Stimulated activated CD8-positive, alpha-beta memory T cell treated with anti-CD3 and anti-CD28 coated beads, Interleukin-15, amount 100 ng/mL, for 4 hours (primary cell): Measurements from ENCODE around the gene FGD2.
A peak's percentile ranks its signal among the peaks of the same experiment; 100 is the strongest.

Source experiments
- DNase-seq, 2 donors: peaks; one replicate each; pipeline ENCODE4 v3.0.0-alpha.2; 2020; ENCODE audit warnings: low read depth in 2 of 2

Gene FGD2

DNA sequence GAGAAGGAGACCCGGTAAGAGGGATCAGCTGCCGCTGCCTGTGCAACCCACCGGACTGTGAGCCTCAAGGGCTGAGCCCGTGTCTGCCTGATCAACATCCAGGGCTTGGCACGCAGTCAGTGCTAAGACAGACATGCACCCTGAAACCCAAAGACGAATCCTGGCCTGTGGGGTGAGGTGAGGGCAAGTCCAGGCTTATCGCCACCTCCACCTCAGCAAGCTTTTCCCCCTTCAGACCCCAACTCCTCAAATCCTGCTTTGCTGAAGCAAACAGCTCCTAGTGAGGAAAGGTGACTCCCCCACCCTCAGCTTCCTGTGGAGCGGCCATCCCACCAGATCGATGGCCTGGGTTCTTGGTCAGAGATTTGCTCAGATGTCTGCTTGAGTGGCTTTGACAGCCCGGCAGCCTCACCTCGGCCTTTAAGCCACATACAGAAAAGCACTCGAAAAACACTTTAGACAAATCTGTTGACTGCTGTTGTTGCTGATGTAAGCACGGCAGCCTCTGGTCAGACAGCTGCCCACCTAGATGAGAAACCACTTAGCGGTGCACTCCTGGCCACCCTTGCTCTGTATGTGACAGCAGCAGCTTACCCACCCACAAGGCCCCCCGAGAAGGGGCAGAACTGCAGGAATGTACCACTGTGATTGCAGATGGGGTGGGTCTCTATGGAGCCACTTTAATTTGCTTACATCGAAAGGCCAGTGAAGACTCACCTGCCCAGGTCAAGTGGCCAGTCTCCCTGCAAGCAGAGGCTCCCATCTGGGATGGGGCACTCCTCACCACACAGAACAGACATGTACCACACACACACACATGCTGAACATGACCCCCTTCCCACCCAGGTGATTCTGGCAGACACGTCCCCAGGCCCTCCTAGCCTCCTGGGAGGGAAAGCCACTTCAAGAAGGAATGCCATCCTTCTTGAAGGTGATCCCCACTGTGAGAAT, 34.3 kb upstream of the FGD2 start:
- no peak for DNase-seq

DNA sequence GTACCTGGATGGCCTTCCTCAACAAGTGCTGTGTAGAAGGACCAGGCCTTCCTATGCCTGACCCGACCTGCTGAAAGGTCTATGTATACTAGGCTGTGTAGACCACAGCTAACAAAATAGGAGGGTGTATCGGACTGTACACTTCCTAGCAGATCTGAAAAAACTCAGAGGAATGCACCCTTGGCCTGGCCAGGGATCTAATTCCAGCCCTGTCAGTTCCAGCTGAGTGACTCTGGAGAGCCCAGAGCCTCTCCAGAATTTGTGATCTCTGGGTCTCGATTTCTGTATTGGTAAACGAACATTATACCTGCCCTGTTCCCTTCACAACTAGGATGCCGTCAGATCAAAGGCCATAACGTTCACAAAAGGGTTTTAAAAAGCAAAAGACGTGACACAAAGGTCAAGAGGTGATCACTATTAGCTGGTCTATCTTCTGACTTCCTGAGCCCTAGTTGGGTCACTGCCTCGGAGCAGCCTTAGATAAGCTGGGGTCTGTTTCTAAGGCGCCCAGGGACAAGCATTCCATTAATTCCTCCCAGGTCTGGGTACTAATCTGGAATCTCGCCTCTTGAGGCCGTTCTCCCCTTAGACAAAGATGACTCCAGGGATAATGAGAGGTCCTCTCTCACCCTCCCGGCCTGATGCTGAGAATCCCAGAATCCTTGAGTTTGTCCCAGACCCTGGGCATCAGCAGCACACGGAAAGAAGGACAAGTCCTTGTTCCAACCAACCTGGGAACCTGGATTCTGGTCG, 33.4 kb upstream of the FGD2 start:
- DNase-seq = no peak

DNA sequence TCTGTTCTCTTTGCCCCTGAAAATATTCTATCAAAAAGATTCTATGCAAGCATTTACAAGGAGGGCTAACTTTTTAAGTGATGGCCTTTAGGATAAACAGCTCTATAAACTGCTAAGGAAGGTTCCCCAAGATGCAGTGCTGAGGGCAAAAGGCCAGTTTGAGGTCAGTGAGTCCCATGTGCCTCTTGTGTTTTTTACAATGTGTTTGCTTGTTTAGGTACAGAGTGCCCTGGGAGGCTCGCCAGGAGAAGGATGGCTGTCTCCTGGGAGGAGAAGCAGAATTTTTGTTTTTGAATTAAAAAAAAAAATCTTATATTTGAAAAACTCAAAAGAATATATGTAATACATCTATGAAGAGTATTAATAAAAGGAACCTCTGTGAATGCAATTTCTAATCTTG, 32.3 kb upstream of the FGD2 start:
- no peak for DNase-seq

DNA sequence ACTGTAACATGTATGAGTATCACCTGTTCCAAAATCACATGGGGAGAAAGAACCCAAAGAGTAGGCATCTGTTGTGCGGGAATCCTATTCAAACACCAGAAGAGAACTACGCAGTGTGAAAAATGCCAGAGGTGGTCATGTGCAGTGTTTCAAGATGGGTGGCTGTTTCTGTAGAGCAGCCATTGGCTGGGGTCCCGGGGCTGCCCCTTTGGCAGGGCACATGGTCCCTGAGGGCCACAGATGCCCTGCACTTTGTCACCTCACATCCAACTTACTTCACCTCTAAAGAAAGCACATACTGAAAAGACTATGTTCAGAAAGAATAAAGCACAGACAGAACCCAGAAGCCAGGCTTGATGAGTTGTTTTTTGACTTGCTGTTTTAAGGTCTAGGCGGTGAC, 31.8 kb upstream of the FGD2 start:
- no peak for DNase-seq

DNA sequence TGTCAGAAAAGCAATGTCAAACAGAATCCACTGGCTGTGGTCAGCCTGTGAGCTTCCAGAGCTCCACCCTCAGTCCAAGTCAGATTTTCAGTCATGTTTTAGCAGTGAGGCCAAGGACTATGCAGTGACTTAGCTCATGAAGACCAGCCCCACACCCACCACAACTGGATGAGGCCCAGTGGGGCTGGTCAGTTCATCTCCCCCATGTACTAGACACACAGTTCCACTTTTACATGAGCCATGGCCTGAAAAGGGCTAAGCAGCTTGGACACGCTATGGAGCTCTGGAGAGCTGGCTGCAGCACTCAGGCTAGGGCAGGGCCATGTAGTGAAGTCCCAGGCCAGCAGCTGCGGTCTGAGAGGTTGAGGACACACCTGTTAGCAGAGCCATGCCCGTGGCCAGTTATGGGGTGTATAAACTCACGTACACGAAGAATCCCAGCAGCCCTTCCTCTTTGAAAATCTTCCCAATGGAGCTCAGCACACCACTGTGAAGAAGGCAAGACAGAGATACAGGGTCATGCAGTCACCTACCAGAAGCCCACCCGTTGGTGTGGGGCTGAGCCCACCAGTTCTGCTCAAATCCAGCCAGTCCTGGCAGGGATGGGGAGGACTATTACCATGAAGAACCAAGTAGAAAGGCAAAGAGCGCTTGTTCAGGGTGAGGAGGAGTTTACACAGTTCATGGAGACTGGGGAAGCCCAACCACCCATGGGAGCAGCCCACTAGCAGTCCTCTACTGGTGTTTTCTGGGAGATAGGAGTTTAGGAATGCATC, 30.0 kb upstream of the FGD2 start:
- no peak for DNase-seq

DNA sequence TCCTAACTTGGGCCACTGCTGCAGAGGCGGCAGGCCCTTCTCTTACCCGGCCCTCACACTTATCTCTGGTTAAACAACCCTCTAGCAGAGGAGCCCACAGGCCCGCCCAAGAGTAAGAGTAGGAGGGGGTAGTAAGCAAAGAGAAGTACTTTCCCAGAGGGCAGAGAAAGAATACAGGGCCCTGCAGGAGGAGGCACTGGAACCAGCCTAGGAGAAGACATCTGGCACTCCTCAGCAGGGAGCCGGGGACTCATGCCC, 29.5 kb upstream of the FGD2 start:
- DNase-seq = no peak

DNA sequence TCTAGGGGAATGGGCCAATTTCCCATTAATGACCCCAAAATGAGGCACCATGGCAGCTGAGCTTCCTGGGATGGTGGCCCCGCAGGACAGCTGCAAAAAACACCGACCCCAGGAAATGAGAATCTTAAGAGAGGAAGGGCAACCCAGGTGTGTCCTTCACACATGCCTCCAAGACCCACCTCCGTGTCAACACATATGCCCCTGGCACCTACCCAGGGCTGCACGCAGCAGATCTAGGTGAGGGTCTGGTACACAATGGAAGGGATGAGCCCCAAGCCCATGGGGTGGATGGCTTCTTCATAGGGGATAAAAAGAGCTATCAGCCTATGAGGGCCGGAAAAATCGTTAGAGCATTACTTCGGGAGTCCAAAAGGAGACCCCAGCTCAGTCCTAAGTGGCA, 28.9 kb upstream of the FGD2 start:
- no peak for DNase-seq

DNA sequence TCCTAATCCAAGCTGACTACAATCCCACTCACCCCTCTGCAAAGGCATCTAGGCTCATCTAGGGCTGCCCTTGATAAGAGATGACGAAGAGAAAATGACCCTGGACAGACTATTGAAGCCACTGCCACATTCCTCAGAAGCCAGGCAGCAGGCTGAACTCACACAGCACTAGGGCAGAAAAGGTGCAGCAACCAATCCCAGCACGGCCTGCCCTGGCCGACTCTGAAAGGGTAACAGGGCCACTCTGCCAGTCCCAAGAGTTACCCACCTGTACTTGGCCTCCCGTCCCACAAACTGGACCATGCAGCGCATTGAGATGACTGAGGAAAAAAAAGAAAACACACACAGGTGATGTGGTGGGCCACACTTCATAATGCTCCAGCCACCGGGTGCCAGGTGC, 28.5 kb upstream of the FGD2 start:
- DNase-seq = no peak

DNA sequence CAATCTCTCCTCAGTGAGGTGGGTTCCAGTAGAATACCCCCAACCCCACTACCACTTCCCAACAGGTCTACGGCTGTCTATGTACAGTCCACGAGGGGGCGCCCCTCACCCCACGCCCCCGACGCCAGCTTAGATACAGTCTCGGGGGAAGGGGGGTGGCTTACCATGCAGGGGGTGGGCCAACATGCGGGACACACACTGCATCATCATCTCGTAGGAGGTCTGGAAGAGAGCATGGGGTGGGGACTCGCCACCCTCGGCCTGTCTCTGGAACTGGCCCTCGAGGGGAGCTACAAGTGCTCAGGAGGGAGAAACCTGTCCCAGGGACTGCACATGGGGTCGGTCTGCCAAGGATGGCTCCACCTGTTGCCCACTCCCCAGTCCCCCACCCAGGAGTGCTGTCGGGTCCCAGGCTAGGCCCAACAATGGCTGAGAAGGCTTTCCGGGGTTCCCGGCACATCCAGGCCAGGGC, 27.9 kb upstream of the FGD2 start:
- no peak for DNase-seq

DNA sequence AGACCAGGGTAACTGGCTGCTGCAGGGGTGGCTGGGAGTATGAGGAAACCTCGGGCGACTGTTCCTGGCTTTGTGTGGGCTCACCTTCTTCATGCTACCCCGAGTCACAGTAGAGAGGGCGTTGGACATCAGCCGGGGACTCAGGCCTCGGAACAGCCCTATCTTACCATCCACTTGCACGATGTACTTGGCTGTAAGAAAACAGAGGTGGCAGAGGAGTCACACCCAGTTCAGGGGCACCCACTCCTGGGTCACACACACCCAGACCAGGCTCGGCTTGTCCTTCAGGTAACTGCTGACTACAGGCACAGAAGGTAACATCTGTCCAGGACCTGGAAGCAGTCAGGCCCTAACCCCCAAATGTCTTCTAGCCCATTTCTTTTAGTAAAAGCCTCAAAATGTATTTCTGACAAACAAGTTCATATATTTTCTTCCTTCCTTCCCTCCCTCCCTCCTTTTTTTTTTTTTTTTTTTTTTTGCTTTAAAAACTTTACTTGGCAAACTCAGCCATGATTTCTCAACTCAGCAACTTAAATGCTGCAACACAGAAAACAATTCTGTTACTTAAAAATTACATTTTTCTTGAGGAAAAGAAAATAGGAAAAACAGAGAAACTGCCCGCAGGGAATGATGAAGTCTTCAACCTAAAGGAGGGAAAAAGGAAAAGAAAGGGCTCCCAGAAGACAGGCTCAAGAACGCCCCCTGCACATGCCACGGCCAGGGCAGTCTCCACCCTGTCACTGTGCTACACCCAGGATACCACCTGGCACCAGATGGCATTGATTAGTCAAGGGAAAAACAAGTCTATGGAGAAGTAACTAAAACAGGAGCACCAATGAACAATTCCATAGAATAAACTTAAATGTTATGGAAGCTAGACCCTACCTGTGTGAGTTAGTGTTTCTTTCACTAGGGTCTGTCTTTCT, 26.8 kb upstream of the FGD2 start:
- no peak for DNase-seq

DNA sequence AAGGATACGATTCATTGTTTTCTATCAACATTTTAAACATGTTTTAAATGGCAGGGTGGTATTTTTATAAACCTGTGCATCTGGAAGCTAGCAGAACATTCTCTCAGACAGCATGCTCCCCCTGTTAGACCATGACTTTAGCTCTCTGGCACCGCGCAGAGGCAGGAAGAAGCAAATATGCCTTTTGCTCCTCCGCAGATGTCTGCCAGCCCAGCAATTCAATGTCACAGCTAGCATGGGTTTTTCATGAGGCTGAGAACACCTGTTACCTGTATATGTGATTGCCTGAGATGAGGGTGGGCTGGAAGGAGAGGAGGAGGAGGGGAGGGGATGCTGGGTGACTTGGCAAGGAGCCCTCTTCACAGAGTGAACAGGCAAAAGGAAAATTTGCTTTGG, 26.1 kb upstream of the FGD2 start:
- no peak for DNase-seq

DNA sequence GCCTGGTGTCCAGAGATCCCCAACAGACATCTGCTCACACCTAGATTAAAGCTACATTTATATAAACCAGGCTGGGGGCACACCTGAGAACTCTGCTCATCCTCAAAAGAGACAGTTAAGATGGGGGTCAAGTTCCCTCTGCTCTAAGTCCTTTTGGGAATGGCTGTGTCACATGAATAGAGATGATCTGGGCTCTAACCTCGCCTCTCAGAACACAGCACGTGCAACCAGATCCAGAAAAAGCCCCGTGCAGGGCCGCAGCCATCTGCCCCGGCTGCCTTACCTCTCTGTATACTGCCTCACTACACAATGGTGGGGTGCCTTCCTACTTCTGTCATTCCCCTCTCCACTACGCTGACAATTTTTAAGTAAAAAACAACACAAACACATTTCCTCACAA, 25.3 kb upstream of the FGD2 start:
- no peak for DNase-seq

DNA sequence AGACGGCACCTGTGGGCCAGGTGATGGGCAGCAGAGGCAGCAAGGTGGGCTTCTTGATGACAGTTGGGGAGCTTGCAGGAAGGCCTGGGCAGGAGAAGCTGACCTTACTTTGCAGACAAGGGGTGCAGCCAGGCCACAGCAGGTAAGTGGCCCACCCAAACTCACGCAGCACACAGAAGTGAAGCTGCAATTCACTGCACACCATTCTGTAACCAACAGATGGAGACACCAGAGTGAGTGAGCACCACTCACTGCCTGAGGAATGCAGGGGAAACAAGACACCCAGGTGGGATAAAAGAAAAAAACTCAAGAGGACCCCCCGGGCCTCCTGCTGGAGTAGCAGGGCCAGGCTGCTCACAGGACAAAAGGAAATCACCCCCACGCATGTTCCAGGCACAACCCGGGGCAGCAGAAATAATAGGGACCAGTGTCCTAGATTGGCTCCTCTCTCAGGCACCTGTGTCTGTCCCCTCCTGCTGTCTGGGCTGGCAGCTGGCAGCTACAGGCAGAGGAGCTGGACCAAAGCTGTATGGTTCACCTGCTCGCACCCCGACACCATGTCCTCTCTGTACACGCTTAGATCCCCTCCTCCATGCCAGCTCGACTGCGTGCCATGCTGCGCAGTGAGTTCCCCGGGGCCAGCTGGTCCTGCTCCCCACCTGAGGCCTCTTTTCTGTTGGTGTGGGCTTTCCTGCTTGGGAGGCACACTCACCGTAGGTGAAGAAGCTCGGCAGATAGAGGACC, 24.4 kb upstream of the FGD2 start:
- DNase-seq = no peak

DNA sequence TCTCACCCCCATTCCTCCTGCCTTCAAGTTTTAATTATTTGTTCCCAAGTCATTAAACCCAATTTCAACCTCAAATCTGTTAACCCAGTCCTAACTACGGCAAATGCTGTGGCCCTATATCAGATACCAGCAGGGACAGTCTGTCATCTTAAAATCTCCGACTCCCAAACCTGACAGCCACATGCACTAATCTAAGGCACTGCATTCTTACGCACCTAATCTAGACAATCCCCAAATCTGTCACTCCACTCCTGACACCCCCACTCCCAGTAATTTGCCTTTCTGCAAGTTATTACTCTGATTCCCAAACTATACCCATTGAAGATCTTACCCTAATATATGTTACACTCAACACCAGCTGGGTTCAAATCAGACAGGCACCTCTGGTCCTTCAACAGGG, 21.9 kb upstream of the FGD2 start:
- DNase-seq = no peak

DNA sequence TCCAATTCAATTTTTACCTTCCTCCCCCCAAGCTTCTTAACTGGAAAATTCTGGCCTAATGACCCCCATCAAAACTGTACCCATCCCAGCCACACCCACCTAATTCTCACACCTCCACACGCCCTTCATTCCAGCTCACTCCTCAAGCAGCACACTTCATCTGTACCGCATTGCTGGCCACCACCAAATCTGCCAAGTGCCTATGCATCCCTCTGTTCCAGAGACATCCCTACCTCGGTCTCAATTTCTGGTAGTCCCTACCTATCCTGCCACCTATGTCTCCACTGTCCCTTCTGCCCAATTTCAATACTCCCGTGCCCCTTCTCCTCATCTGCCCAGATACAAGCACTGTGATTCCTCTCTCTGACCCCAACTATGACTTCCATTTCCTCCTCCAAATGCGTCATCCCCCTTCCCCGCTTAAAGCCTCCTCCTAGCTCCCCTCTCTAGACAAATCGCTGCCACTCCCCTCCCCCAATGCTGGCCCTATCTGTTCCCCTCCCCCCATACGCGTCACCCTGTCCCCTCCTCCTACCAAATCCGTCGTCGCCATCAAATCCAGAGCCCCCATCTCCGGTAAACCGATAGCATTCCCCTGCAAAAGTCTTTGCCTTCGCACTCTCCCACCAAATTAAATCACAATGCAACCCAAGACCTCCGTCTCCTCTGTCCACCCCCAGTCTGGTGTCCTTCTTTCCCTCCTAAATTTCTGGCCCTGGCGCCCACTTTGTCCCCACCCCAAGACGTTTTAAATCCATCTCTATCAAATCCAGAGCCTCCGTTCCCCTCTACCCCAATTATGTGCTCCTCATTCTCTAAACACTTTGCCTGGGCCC, 20.7 kb upstream of the FGD2 start:
- peak in 1 of 2 donors; percentile 20 for DNase-seq

DNA sequence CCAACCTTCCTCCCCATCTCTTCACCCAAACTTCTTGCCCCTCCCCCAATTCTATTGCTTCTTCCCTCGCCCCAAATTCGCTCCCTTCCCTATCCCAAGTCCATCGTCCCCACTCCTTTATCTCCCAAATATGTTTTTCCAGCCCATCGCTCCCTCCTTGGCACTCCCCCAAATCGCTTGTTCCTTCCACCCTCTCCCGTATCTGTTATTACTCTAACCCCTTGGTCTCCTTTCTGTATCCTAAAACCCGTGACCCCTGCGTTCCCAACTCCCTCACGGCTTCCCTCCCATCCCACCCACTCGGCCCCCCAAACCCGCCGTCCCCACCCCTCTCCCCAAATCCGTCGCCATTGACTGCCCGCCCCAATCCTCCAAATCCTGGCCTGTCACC, 20.0 kb upstream of the FGD2 start:
- no peak for DNase-seq

DNA sequence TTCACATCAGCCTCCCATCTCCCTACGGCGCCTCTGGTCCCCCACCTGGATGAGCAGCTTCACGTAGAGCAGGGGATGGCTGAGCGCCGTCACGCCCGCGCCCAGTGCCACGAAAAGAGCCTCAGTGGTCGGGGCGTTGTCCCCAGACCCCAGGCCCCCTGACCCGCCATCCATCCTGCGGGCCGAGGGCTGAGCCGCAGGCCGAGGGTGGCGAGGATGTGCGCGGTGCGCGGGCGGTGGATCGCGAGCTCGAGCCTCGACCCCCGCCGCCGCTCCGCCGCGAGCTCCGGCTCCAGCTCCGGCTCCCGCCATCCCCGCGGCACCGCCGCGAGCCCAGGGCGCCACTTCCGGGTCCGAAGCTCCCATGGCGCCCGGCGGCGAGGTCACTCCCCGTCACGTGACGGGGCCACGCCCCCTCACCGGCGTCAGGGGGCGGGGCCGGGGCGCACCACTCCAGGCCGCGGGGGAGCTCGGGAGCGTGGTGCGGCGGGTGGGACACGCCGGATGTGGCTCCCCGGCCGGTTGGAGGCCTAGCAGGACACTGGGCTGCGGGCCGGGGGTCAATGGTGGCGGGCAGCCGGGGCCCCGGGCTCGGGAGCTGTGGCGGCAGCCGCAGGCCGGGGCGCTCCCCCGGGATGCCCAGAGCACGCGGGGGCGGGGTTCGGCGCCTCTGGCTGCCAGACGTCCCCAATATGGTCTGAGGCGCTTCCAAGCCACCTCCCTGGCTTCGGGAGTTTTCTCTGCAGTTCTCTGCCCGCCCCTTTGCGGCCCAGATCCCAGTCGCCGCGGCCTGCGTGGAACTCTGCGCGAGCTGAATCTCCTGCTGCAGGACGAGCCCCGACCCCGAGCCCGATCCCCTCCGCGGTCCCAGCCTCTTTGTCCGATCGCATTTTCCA, 19.4 kb upstream of the FGD2 start, which contains the start of gene MTCH1:
Gene MTCH1, minus strand, starts transcription at position 389 of the 896 bp plus-strand sequence. Its CDS starts 23 bp downstream, at position 366.
- DNase-seq = peak; percentile 55 to 81

DNA sequence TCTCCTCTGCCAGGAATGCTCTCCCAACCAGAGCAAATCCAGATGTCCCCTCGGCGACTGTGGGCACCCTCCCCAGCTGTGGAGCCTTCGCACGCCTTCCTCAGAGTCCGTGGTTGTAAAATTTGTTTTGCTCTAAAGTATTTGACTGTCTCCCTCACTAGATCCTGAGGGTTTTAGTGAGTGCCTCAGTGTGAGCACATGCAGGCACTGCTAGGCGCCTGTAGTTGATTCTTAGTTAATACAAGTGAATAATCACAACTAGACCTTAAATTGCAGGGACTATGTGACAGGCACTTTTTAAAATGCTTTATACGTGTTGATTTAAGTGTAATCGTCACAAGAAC, 18.8 kb upstream of the FGD2 start:
- no peak for DNase-seq

DNA sequence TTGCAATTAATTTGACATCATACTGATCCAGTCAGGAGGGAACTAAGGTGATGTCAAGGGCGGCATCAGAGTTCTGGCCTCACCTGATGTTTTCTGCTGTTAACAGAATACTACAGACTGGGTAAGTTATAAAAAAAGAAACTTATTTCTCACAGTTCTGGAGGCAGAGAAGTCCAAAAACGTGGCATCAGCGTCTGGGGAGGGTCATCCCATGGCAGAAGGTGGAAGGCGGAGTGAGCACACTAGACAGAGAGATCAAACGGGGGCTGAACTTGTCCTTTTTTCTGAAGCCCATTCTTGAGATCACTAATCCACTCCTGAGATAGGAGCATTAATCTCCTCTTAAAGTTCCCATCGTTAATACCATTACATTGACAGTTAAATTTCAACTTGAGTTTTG, 16.2 kb upstream of the FGD2 start:
- no peak for DNase-seq
